CD4-positive, alpha-beta T cell treated with Interferon gamma for 1 hour (primary cell): Measurements from ENCODE around the gene APCDD1.

Source experiments
- DNase-seq: peaks from one replicate; pipeline ENCODE4 v3.0.0-alpha.2; 2020

Gene APCDD1

DNA sequence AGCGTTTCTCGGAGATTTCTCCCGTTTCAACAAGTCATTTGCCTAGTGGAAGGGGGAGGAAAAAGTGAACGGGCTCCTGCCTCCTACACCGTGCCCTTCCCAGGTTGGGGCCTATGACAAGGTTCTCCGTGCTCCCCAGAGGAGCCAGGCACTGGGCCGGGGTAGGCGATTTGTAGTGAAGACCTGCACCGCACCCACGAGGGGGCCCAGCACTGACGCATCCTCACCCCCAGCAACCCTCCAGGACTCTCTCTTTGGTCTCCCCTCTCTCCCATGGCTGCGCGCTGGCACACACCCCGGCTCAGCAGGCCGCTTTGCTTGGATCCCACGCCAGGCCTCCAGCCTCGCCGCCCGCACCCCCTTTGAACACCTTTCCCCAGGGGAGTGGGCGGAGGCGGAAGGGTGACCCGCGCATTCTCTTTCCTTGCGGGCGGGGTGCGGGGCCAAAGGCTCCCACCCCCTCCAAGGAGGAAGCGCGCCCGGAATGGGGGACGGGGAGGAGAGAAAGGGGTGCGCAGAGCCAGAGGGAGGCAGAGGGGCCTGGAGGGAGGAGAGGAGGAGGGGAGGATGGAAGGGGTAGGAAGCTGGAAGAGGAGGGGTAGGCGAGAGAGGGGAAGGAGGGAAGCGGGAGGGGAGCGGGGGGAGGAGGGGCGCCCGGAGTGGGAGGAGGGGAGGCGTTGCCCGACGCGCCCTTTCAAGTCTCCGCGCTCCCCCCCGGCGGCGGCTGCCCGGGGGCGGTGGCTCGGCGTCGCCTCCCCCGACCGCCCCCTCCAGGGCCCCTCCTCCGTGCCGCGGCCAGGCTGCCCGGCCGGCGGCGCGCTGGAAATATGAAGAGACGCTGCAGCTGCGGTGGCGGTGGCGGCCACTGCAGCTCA lies at the start of gene APCDD1:
Gene APCDD1, plus strand, starts transcription at position 830 of the 875 bp plus-strand sequence. CDS start 347 bp downstream, outside the sequence.
- no peak for DNase-seq

DNA sequence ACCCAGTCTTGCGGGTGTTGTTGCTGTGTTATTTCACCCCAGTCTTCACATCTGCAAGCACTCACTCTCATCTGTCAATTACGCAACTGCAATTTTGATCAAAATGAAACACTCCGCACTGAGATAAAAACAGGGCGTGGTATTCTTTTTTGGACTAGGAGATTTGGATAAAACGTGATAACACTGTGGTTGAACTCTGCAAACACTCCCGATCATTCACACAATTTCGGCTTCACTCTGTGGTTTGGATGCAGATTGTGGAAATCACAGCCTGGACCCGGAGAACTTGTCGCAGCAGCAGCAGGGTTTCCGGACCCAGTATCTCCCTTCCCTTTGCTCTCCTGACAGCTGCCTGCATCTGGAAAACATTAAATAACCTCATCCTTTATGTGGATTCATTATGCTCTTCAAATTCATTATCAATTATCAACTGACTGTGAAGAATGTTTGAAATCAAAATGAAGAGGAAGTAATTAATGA lies 49.4 kb upstream of the APCDD1 start:
- DNase-seq, result no peak

DNA sequence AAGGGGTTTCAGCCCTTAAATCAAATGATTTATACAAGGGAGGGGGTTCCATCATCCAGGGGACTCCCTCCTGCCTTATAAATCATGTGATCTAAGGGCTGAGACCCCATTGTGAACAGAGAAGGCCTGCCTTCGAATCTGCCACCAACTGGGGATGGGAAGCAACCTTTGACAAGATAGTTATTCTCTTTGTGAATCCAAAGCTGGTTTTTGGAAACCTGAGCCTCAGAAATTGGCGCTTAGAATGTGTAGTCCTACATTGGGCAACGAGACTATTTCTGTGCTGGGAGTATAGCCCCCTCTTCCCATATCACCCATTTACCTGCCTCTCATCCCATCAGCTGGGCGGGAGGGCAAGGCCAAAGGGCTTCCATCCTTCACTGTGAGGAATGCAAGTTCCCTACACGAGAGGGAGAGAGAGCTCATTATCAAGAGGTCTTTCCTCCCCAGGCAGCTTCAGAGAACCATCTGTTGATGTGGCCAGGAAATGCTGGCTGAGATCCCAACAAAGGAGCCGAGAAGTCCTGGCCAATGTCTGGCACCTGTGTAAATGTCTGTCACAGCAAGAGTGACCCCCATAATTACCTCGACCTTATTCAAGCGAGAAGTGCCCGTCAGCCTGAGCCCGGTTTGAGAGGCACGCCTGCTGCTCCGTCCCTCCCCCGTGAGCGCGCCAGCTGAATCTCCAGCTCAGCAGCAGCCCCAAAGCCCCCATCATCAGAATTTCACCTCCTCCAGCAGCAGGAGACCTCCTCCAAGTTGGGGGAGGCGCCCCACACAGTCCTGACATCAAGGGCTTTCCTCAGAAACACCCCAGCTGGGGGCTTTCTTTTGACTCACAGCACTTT lies 48.4 kb upstream of the APCDD1 start:
- DNase-seq, result no peak

DNA sequence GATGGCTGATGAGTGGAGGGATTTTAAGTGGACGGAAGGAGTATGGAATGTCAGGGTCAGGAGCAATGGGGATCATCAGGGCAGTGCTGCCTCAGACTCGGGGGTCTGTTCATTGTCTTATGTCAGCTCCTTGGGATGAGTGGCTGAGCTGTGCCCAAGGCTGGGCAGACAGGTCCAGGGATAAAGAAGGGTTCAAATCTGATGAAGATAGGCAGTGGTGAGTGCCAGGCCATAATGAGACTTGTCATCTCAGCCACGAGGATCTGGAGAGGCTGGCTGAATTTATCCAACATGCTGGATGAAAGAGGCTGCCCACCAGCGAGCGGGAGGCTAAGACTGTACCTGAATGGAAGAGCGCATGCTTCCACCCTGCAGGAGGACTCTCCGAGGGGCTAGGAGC lies 46.3 kb upstream of the APCDD1 start:
- no peak for DNase-seq

DNA sequence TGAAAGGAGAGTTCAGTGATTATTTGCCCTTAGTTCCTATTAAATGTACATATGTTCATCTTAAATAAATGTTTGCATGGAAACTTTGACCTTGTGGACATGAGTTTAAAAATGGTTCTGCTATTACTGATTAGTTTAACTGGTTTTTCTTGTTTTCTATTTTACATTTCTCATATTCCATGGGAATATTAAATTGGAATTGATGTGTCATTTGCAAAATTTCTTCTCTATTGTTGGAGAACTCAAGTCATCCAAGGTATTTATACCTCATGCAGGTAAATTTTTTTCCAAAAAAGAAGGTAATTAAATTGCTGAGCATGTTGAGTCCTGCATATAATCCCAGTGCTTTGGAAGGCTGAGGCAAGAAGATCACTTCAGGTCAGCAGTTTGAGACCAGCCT lies 45.4 kb upstream of the APCDD1 start:
- DNase-seq, result no peak

DNA sequence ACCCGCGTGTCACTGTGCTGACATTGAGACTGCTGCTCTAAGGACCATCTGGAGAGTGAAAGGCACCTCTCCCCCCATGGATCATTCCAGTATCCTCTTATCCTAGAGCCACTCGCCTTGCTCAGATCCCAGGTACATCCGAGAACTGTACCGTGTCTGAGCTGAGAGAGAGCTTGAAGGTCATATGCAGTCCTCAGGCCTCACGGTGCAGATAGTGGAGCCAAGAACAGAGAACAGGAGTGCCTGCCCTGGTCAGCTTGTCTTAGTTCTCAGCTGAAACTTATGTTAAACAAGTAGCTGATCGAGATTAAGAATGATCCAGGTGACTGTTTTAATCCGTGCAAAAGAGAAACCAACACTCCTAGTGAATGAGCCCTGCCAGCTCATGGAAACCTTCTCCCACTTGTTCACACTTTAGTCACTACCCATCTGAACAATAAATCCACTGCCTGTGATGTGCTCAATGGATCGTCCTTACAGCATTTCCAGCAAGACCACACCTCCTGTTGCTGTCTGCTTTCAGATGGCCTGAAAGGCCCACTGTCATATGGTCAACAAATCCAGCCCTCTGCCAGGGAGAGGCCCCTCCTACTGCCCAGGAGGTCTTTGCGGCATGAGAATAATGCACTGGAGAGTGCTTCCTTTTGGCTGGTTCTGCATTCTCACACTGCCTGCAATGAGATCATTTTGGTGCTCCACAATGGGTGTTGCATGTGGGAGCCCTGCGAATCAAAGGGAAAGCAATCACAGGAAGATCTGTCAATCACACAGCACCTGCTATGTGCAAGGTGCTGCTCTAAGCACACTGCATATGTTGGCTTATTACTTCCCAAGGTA lies 43.7 kb upstream of the APCDD1 start:
- DNase-seq, result no peak

DNA sequence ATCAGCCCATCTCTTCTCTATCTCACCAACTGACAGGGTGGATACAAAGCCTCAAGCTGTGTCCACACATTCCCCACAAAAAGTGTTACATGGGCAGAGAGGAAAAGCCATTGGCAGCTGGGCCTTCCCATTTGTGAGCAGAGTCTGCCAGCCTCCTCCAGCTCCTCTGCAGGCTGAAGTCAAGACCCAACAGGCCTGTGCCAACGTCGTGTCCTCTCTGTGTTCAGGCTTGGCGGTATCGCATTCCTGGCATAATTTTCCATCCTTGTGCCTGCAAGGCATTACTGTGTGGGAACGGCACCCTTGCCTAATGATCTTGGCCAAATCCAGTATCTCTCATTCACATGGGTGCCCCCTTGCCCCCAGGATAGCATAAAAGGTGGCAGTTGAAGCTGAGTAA lies 41.5 kb upstream of the APCDD1 start:
- DNase-seq, result no peak

DNA sequence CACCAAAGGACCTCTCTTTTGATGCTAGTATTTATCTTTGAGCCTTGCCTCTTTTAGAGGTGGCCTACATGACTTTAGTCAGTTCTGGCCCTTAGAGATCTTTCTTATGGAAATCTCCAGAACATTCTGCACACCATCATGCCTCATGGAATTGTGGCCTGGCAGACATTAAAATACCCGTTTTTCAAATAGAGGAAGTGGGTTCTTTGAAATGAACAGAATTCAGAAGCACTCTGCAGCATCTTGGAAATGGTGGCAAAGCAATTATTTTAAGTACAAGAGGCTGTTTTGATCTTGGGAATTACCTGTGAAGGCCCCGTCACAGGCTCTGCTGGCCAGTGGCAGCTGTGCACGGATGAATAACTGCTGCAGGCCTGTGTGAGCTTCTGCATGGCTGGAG lies 40.7 kb upstream of the APCDD1 start:
- DNase-seq, result no peak

DNA sequence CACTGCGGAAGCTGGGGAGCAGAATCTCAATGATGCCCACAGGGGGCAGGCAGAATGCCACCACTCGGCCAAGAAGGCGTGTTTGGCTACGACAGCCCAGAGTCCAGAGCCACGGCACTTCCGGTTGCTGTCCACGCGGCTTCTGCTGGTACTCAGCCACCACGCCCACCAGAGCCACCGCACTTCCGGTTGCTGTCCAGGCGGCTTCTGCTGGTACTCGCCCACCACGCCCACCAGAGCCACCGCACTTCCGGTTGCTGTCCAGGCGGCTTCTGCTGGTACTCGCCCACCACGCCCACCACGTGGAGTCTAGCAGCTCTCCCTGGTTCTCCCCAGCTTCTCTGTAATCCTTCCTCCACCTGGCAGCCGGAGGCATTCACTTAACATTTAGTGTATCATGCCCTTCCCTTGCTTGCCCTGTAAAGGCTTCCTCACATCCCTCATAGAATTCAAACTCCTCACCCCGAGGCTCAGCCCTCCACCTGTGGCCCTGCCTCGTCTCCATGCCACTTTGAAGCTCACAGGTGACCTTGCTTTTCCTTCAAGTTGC lies 40.1 kb upstream of the APCDD1 start:
- no peak for DNase-seq

DNA sequence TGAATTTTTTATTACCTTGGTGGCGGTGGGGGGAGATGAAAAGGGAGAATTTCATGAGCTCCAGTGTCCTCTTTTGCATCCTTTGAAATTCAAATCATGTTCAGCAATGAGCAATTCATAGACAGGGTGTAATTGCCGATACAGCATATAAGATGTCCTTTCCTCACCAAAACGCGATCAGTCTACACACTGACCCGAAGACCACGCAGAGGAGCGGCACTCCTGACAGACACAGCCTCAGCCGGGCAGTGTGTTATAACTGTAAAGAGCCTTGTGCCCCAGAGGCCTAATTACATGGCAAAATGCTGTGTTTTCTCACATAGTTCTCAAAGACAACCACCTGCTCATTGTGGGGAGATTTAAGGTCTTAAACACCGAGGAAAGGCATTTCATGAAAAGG lies 38.4 kb upstream of the APCDD1 start:
- DNase-seq, result no peak

DNA sequence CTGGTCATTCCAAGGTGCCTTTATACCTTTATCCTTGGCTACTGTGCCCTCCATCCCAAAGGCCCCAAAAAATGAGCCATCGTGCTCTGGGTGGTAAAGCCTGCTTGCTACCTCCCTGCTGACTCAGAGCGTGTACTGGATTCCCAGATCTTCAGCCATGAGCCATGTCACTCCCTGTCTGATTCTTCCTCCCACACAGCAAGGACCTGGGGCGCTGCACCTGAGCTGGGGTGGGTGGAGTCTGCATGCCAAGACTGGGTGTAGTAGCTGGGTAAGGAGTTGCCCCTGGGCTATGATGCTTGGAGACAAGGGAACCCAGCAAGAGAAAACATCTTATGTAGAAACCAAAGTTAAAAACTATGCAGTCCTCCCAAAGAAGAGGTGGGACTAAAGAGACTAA lies 37.2 kb upstream of the APCDD1 start:
- no peak for DNase-seq

DNA sequence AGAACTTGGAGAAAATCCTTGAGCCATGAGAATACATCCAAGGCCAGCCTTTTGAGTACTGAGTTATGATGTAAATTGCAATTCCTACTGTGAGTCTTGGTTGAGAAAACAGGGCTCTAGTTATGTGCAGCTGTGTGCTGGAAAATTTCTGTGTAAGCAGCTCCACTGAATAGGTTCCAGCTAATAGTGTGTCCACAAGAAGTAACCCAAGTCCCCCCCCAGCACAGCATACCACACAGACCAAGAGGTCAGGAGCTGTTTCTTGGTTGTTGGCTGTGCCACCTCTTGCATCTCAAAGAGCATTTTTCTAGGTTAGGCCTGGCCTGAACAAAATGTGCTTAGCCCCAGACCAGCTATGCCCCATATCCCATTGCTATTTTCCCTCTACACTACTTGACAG lies 36.8 kb upstream of the APCDD1 start:
- no peak for DNase-seq

DNA sequence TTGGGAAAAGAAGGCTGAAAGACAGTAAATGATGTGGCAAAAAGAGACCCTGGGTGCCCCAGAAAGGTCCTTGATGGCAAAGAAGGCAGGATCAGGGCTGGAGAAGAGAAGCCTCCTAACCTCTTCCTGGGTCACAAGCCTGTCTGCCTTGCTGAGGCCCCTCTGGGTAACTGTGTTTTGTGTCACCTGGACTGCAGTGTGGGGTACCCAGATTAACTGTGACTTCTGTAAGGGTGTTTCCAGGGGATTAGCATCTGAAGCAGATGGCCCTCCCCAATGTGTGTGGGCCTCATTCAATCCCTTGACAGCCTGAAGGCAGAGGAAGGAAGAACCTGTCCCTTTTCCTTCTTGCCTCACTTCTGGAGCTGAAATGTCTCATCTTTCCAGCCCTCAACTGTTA lies 35.6 kb upstream of the APCDD1 start:
- DNase-seq, result no peak

DNA sequence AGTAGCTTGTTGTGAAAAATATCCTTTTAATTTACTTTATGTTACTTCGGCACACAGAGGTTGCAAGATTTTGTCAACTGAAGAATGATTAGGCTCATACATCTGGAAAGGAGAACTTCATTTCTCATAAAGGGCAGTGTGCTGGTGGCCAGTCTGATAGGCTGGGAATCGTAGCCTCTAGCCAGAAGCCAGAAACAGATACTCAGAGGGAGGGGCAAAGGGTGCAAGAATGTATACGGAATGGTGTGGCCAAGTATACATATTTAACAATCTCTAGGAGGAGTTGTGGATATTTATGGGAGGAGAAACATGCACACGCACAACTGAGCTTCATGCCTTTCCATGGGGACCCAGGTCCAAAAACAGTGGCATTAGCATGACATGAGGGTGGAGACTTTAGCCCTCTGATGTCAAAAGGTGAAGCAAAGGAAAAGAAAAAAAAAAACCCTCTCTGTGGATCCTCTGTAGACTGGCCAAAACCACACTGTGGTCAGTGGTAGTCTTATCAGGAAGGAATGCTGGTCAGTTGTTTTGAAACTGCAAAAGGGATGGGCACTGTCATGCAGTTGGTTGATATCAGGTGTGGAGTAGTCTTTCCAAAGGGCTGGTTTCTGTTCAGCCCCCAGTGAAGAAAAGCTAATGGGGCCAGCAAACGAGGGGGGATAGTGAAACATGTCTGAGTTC lies 34.9 kb upstream of the APCDD1 start:
- no peak for DNase-seq

DNA sequence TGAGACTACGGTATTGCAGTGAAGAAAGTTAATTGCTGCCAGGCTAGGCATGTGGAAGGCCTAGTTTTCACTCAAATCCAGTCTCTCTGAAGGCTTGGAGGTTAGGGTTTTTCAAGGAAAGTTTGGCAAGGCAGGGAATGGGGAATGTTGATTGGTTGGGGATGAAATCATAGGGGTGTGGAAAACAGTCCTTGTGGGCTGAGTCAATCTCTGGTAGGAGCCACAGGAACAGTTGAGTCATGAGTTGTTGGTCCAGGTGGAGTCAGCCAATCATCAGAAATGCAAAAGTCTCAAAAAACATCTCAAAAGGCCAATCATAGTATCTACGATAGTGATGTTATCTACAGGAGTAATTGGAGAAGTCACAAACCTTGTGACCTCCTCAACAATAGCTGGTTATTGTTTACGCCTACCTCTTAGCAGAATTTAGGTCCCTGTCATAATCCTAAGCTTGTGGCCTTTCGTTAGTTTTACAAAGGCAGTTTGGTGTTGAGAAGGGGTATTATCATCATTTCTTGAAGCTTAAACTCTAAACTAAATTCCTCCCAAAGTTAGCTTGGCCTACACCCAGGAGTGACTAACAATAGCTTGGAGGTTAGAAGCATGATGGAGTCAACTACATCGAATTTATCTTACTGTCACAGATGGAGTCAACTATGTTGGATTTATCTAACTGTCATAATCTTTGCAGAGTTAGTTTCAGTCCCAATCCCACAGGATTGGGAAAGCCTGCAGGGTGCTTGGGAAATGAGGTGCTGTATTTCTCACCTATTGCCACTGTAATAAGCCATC lies 33.7 kb upstream of the APCDD1 start:
- no peak for DNase-seq

DNA sequence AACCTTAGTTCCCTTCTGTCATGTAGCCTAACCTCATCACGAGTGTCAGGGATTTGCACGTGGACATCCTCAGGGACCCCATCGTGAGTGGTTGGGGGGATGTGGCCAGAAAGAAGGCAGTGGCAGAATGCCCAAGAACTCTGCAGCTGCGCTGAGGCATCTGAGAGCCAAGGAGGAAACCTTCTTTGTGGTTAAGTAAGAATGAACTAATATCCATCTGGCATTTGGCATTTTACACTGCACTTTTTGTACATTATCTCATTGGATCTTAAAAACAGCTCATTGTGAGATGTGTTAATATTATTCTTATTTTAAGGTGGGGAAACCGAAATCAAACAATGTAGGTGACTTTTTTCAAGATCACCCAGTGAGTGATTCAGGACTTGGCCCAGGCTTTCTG lies 32.6 kb upstream of the APCDD1 start:
- no peak for DNase-seq

DNA sequence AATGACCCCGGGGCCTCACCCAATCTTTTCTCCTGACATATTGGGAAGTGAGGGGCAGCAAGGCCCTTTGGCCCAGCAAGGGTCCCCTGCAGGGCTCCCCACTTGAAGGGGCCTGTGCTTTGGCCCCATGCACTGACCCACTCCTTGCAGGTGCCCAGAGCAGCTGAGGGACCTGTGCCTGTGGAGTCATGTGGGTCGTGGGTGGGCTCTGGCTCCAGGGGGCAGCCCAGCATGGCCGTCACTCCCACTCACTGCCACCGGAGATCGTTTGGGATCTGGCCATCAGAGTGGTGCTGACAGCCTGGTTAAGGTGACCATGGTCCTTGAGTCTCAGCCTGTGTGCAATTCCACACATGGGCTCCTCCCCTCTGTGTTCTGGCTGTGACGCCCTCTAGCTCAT lies 31.7 kb upstream of the APCDD1 start:
- no peak for DNase-seq

DNA sequence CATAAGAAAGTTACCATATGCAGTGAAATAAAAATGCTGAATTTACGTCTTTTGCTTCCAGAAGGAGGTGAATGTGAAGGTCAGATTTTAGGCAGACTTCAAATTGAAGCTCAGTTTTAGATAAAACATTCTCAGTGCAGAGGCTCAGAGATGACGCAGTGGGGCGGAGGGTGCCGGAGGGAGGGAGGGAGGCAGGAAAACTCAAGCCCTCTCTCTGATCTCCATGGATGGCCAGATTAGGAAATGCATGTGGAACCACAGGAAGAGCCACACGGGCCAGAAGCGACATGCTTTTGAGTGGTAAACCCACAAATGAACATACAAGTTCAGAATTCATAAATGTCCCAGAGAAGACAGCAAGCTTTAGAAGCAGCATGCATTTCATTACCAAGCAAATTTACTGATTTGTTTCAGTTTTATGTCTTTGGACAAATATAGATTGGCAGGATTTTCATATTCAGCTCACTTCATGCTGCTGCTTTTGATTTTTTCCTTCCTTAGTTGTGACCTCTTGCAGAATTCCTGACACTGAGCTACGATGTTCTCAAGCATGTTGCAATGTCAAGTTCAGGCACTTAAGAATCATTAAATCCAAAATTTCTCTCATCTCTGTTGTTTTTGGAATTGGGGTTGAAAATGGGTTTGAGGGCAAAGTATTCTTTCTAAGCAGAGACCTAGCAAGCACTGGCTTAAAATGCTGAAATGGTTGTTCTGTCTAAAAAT lies 29.7 kb upstream of the APCDD1 start:
- DNase-seq, result no peak

DNA sequence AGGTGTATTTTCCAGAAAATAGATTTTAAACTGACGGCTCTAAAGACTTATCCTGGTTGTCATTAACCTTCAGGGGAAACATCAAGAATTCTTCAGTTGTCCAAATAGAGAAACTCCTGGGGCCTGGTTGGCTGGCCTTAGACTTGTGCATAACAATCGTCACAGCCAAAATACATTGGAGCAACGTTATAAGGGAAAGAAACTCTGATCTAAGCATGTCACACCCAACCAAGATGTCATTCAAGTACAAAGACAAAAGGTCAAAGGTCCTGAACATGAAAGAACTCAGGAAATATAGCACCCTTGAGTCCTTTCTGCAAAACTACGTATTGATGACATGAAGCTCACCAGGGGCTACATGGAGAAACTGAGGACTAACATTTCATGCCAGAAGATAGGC lies 23.8 kb upstream of the APCDD1 start:
- no peak for DNase-seq

DNA sequence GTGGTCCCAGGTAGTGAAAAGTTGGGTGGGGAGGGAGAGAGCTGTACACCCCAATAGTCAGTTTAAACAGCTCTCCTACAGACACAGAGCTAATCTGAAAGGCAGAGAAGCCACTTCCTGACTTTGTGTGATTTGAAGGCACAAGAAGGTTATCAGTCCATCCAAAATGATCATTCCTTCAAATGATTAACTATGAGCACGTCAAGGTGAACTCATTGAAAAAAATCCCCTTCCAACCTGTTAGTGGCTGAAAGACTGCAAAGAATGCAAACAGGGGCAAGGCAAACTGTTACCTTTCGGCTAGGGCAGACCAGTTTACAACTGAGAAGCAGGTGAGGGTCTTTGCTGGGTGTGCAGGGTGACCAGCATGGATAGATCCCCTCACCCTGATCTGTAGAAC lies 22.8 kb upstream of the APCDD1 start:
- no peak for DNase-seq

DNA sequence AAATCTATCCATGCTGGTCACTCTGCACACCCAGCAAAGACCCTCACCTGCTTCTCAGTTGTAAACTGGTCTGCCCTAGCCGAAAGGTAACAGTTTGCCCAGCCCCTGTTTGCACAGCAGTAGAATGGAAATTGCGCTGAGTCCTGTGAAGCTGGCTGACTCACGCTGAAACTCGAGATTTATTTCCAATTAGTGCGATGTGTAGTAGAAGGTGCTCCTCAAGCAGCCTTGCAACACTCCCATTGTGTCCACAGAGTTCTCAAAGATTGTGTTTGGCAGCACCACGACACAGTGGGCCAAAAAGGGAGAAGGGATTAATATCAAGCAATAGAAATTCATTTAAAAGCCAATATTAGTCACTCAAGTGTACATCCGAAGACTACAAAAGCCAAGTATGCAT lies 21.7 kb upstream of the APCDD1 start:
- no peak for DNase-seq
